GM12891 (cell line): ENCODE results near the gene FOXF2.

Experiments used
- POLR2A ChIP-seq: IDR thresholded peaks from 2 replicates; pipeline ENCODE4 v1.6.1; 2011; ENCODE audit warnings: low read depth, low read length, control low read depth
- POLR2AphosphoS5 ChIP-seq: IDR thresholded peaks from 2 replicates; pipeline ENCODE4 v1.6.1; 2011; ENCODE audit warnings: low read depth, low read length, control low read depth
- POU2F2 ChIP-seq: IDR thresholded peaks from 2 replicates; pipeline ENCODE4 v1.6.1; 2011; ENCODE audit warnings: low read depth, mild to moderate bottlenecking, control low read depth, low read length, moderate library complexity
- SPI1 ChIP-seq: IDR thresholded peaks from 2 replicates; pipeline ENCODE4 v1.6.1; 2011; ENCODE audit warnings: low read depth, low read length, control low read depth
- TAF1 ChIP-seq: IDR thresholded peaks from 2 replicates; pipeline ENCODE4 v1.6.1; 2011; ENCODE audit warnings: low read depth, low read length, control low read depth

DNA sequence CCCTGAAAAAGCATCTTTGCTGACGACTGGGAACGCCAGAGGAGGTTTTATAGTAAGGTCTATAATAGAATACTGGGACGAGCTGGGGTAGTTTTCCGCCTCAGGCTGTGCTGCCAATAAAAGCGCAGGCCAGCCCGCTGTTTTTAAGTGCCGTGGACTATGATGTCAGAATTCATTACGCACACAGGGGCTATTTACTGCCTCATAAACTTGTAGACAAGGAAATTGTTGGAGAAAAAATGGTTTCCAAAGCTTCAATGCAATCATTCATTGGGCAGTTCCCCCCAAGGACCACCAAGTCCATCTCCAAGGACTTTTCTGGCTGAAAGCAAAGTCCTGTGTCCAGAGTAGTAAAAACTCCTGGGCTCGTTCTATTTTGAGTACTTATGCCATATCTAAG, 20.4 kb upstream of the FOXF2 start:
- TF ChIP-seq POLR2AphosphoS5: no peak
- no peak for TF ChIP-seq POLR2A
- TF ChIP-seq SPI1: no peak
- TF ChIP-seq TAF1: no peak
- no peak for TF ChIP-seq POU2F2
